ENCODE results near the gene EPHB1. TPM values are rescaled to one million over a fixed set of nuclear protein-coding genes. Genes with fewer than 3 reads are reported as not detected.

The EPHB1 gene
- total and polyA plus RNA-seq, 2 of the 13 experiments (the other 11 are each of a cell fraction or from before 2014, with no cell fraction given): 0.07 to 0.21 TPM

GRCh38 chr3:135213213-135213612, 418.2 kb downstream of the EPHB1 start:
- CTCF ChIA-PET (ENCODE audit: low intra/inter-chr PET ratio, low total read pairs): no interaction called here
- TF ChIP-seq HIVEP1 (CRISPR knock-in tag; IDR thresholded peaks at IDR 0.05): no peak
- no peak for TF ChIP-seq NFKBIZ (CRISPR knock-in tag; IDR thresholded peaks at IDR 0.05)
- TF ChIP-seq NRL (CRISPR knock-in tag; IDR thresholded peaks at IDR 0.05; ENCODE audit: borderline replicate concordance): no peak
- no peak for TF ChIP-seq TAF15 (IDR thresholded peaks at IDR 0.05; ENCODE audit: low read depth, low read length, poor library complexity, severe bottlenecking)
- DNase-seq (ENCODE audit: low spot score): no peak
- 24% methylated on average over 5 of the region's 5 CpGs for whole genome bisulfite sequencing (ENCODE audit: low lambda C conversion rate)
- no peaks in the 10 kb centered on the region for H3K79me2 ChIP-seq (ENCODE audit: insufficient read depth, low read length)
- intact Hi-C loops (cut with micrococcal nuclease; ENCODE audit: unreplicated experiment): no loop called here
- H3K4me1 ChIP-seq (ENCODE audit: insufficient read depth, low read length): no peaks in the 10 kb centered on the region
- H2AFZ ChIP-seq (ENCODE audit: low read length): no peak overlapping the region
- no peaks in the 10 kb centered on the region; a peak in 1 of 5 replicates for H3K27me3 ChIP-seq (ENCODE audit: control insufficient read depth in 1 of 2, insufficient read depth in 2 of 2, low read length in 2 of 2)
- no TSS peak for BruUV-seq (replicated peaks)
- no peak overlapping the region for H3K9ac ChIP-seq (ENCODE audit: insufficient read depth, low read depth, low read length)
- no peaks in the 10 kb centered on the region for H3K9me3 ChIP-seq (ENCODE audit: low read length)
- in situ Hi-C loops (cut with HindIII; ENCODE audit: extremely low pct_ligation_motif_present, low pct_unique_long_range_greater_than_20kb): no loop called here
- no peak for ATAC-seq
- no peaks in the 10 kb centered on the region for H3K36me3 ChIP-seq (replicated peaks in 1 of 2; ENCODE audit: control insufficient read depth in 1 of 2, insufficient read depth in 2 of 2, low read length in 2 of 2)
- FAIRE-seq: no peak
- H3K27ac ChIP-seq (ENCODE audit: extremely low read length, insufficient read depth, low read length): no peak overlapping the region
- POLR2A ChIA-PET: no interaction called here
- no peak overlapping the region for H3K4me3 ChIP-seq (replicated peaks in 1 of 3; ENCODE audit: insufficient read depth in 1 of 3, low read depth in 2 of 3, low read length in 3 of 3)
- H4K20me1 ChIP-seq (ENCODE audit: insufficient read depth, low read length): no peaks in the 10 kb centered on the region
- no peak overlapping the region for H3K4me2 ChIP-seq (ENCODE audit: low read depth, low read length)

GRCh38 chr3:135213822-135214221, 418.8 kb downstream of the EPHB1 start:
- in situ Hi-C loops (cut with HindIII; ENCODE audit: extremely low pct_ligation_motif_present, low pct_unique_long_range_greater_than_20kb): no loop called here
- H3K27me3 ChIP-seq (ENCODE audit: control insufficient read depth in 1 of 2, insufficient read depth in 2 of 2, low read length in 2 of 2): no peaks in the 10 kb centered on the region; a peak in 1 of 5 replicates
- no peak overlapping the region for H3K27ac ChIP-seq (ENCODE audit: extremely low read length, insufficient read depth, low read length)
- intact Hi-C loops (cut with micrococcal nuclease; ENCODE audit: unreplicated experiment): no loop called here
- ATAC-seq (no peak), FAIRE-seq (no peak), DNase-seq (ENCODE audit: low spot score) (no peak)
- WGBS (ENCODE audit: low lambda C conversion rate): 13% methylated on average over 5 of the region's 5 CpGs
- no peaks in the 10 kb centered on the region for H4K20me1 ChIP-seq (ENCODE audit: insufficient read depth, low read length)
- POLR2A ChIA-PET: no interaction called here
- H2AFZ ChIP-seq (ENCODE audit: low read length): no peak overlapping the region
- no TSS peak for BruUV-seq (replicated peaks)
- H3K4me1 ChIP-seq (ENCODE audit: insufficient read depth, low read length): no peaks in the 10 kb centered on the region
- no peaks in the 10 kb centered on the region for H3K9me3 ChIP-seq (ENCODE audit: low read length)
- CTCF ChIA-PET (ENCODE audit: low intra/inter-chr PET ratio, low total read pairs): no interaction called here
- H3K4me3 ChIP-seq (replicated peaks in 1 of 3; ENCODE audit: insufficient read depth in 1 of 3, low read depth in 2 of 3, low read length in 3 of 3): no peak overlapping the region
- no peak overlapping the region for H3K9ac ChIP-seq (ENCODE audit: insufficient read depth, low read depth, low read length)
- no peak overlapping the region for H3K4me2 ChIP-seq (ENCODE audit: low read depth, low read length)
- no peaks in the 10 kb centered on the region for H3K79me2 ChIP-seq (ENCODE audit: insufficient read depth, low read length)
- H3K36me3 ChIP-seq (replicated peaks in 1 of 2; ENCODE audit: control insufficient read depth in 1 of 2, insufficient read depth in 2 of 2, low read length in 2 of 2): no peaks in the 10 kb centered on the region
- TF ChIP-seq RXRA (CRISPR knock-in tag; IDR thresholded peaks at IDR 0.05) (no peak), ZNF563 (CRISPR knock-in tag; IDR thresholded peaks at IDR 0.05) (no peak), ZNF709 (CRISPR knock-in tag; IDR thresholded peaks at IDR 0.05) (no peak), LCORL (IDR thresholded peaks at IDR 0.05) (no peak), LCORL (CRISPR knock-in tag; IDR thresholded peaks at IDR 0.05) (no peak), ATF4 (CRISPR knock-in tag; IDR thresholded peaks at IDR 0.05) (no peak), HOXA9 (CRISPR knock-in tag; IDR thresholded peaks at IDR 0.05; ENCODE audit: borderline replicate concordance) (no peak), TGIF2 (CRISPR knock-in tag; IDR thresholded peaks at IDR 0.05) (no peak), ZBTB20 (CRISPR knock-in tag; IDR thresholded peaks at IDR 0.05; ENCODE audit: borderline replicate concordance, low read depth) (no peak), PTBP1 (IDR thresholded peaks at IDR 0.05; ENCODE audit: low read depth, low read length, poor library complexity, severe bottlenecking) (no peak)
